IMR-90 (cell line): ENCODE measurements around the gene LIAS. TPM values are rescaled to one million over a fixed set of nuclear protein-coding genes. Genes with fewer than 3 reads are reported as not detected.

Source experiments
- ATAC-seq: fragments of 200-7000 bp; cut with Tn5 transposase; 2 replicates; pipeline ENCODE4 v1.9.1; 2020; ENCODE audit warnings: low read depth, mild to moderate bottlenecking, moderate library complexity
- BruUV-seq: library from RNA; stranded (reverse); fragments of 400-500 nt; replicated peaks from 2 replicates; lab custom pipeline; 2021; lab: Mats Ljungman, UMichigan
- CTCF ChIA-PET: fragments of 300-600 bp; formaldehyde crosslinking; extraction: SDS; loops from one replicate; lab custom pipeline; 2021; ENCODE audit warnings: antibody characterized with exemption; lab: Yijun Ruan, JAX
- POLR2A ChIA-PET: fragments of 300-600 bp; sonication (Branson Sonifier 250); formaldehyde crosslinking; loops from one replicate; lab custom pipeline; 2022; ENCODE audit warnings: antibody characterized with exemption; ENCODE audit not compliant: unreplicated experiment; lab: Charles Lee
- DNase-seq: peaks from one replicate; pipeline ENCODE4 v3.0.0; 2013
- H2AFZ ChIP-seq: replicated peaks from 2 replicates; pipeline ENCODE3; 2013; ENCODE audit warnings: low read length, mild to moderate bottlenecking; ENCODE audit not compliant: poor library complexity
- H2AK5ac ChIP-seq: 2 replicates; pipeline ENCODE4 v1.6.1; 2013; ENCODE audit warnings: low read depth, low read length, inconsistent platforms
- H2AK9ac ChIP-seq: replicated peaks from 2 replicates; pipeline ENCODE3; 2013; ENCODE audit warnings: mild to moderate bottlenecking, low read depth, low read length, moderate library complexity; ENCODE audit not compliant: poor library complexity
- H2BK120ac ChIP-seq: 2 replicates; pipeline ENCODE4 v1.6.1; 2013; ENCODE audit warnings: low read depth, low read length, inconsistent platforms
- H2BK15ac ChIP-seq: 3 replicates; pipeline ENCODE4 v1.6.1; 2013; ENCODE audit warnings: low read depth, low read length, inconsistent platforms
- H2BK20ac ChIP-seq: 2 replicates; pipeline ENCODE4 v1.6.1; 2013; ENCODE audit warnings: low read depth, mild to moderate bottlenecking, inconsistent platforms, low read length, moderate library complexity
- H2BK5ac ChIP-seq: 2 replicates; pipeline ENCODE4 v1.6.1; 2013; ENCODE audit warnings: mild to moderate bottlenecking, low read depth, low read length, inconsistent platforms; ENCODE audit not compliant: poor library complexity, severe bottlenecking
- H3K14ac ChIP-seq: replicated peaks from 2 replicates; pipeline ENCODE4 v1.6.1; 2013; ENCODE audit warnings: low read depth, low read length, inconsistent platforms
- H3K18ac ChIP-seq: 2 replicates; pipeline ENCODE4 v1.6.1; 2013; ENCODE audit warnings: low read depth, low read length, control low read depth
- H3K23ac ChIP-seq: 2 replicates; pipeline ENCODE4 v1.6.1; 2013; ENCODE audit warnings: low read depth, low read length, inconsistent platforms
- H3K27ac ChIP-seq: 2 replicates; pipeline ENCODE4 v1.5.1; 2013; ENCODE audit warnings: mild to moderate bottlenecking, control low read depth, low read length; ENCODE audit not compliant: insufficient read depth
- H3K27me3 ChIP-seq: 2 replicates; pipeline ENCODE4 v1.6.1; 2013; ENCODE audit warnings: low read length; ENCODE audit not compliant: control insufficient read depth, insufficient read depth
- H3K36me3 ChIP-seq: 2 replicates; pipeline ENCODE4 v1.6.1; 2013; ENCODE audit warnings: low read length, mixed read lengths; ENCODE audit not compliant: control insufficient read depth, insufficient read depth
- H3K4ac ChIP-seq: 2 replicates; pipeline ENCODE4 v1.6.1; 2013; ENCODE audit warnings: low read depth, low read length, inconsistent platforms
- H3K4me1 ChIP-seq: 2 replicates; pipeline ENCODE4 v1.6.1; 2013; ENCODE audit warnings: low read length, mixed read lengths; ENCODE audit not compliant: control insufficient read depth, insufficient read depth
- H3K4me2 ChIP-seq: 2 replicates; pipeline ENCODE4 v1.6.1; 2013; ENCODE audit warnings: low read depth, mild to moderate bottlenecking, control low read depth, low read length, moderate library complexity
- H3K4me3 ChIP-seq: 2 replicates; pipeline ENCODE4 v1.5.1; 2013; ENCODE audit warnings: low read depth, mild to moderate bottlenecking, control low read depth, low read length, moderate library complexity; ENCODE audit not compliant: insufficient read depth
- H3K56ac ChIP-seq: 2 replicates; pipeline ENCODE4 v1.6.1; 2013; ENCODE audit warnings: low read length, inconsistent platforms; ENCODE audit not compliant: insufficient read depth; ENCODE audit errors: extremely low read depth
- H3K79me1 ChIP-seq, 2 experiments: 2 replicates each; pipeline ENCODE4 v1.6.1; 2013; ENCODE audit warnings: low read length in 2 of 2, inconsistent platforms in 1 of 2, low read depth in 1 of 2
- H3K9ac ChIP-seq: 2 replicates; pipeline ENCODE4 v1.6.1; 2013; ENCODE audit warnings: low read depth, low read length, control low read depth
- H3K9me1 ChIP-seq: 2 replicates; pipeline ENCODE4 v1.6.1; 2013; ENCODE audit warnings: low read length, inconsistent platforms; ENCODE audit not compliant: insufficient read depth
- H3K9me3 ChIP-seq: 2 replicates; pipeline ENCODE4 v1.6.1; 2013; ENCODE audit warnings: low read length; ENCODE audit not compliant: control insufficient read depth, insufficient read depth
- H4K20me1 ChIP-seq: 2 replicates; pipeline ENCODE4 v1.6.1; 2013; ENCODE audit warnings: low read length, inconsistent platforms; ENCODE audit not compliant: insufficient read depth
- H4K5ac ChIP-seq: 2 replicates; pipeline ENCODE4 v1.6.1; 2013; ENCODE audit warnings: mild to moderate bottlenecking, low read depth, low read length, control low read depth
- H4K8ac ChIP-seq, 2 experiments: 2 replicates each; pipeline ENCODE4 v1.6.1; 2013; ENCODE audit warnings: low read depth in 2 of 2, low read length in 2 of 2, control low read depth in 1 of 2, inconsistent platforms in 1 of 2
- H4K91ac ChIP-seq: 2 replicates; pipeline ENCODE4 v1.6.1; 2013; ENCODE audit warnings: low read depth, low read length, inconsistent platforms; ENCODE audit not compliant: insufficient read depth
- CEBPB ChIP-seq: IDR thresholded peaks from 2 replicates; pipeline ENCODE4 v1.6.1; 2012; ENCODE audit warnings: low read depth, low read length, improper control_type of control experiment
- RCOR1 ChIP-seq: IDR thresholded peaks from 2 replicates; pipeline ENCODE4 v1.6.1; 2012; ENCODE audit warnings: mild to moderate bottlenecking, low read length, improper control_type of control experiment; ENCODE audit not compliant: insufficient replicate concordance
- WGBS, 2 experiments: methylation state at CpG; one replicate each; pipeline versions ENCODE4 v1.1.5 to v1.1.7; 2013; ENCODE audit warnings: missing lambda C conversion rate in 2 of 2; ENCODE audit not compliant: insufficient read length in 1 of 2; ENCODE audit errors: extremely low coverage in 2 of 2; 5-methylcytosine and 5-hydroxymethylcytosine counted together
- dilution Hi-C: fragments of 300-500 bp; cut with HindIII; formaldehyde crosslinking; loops from one replicate; pipeline ENCODE4 v1.14.3; 2018; ENCODE audit warnings: low sequenced_read_pairs; ENCODE audit not compliant: unreplicated experiment
- in situ Hi-C: fragments of 300-500 bp; cut with MboI; formaldehyde crosslinking; loops from 3 replicates; pipeline ENCODE4 v1.14.3; 2019; ENCODE audit warnings: low sequenced_read_pairs, inconsistent platforms, mixed read lengths
- intact Hi-C: fragments of 100-400 bp; cut with micrococcal nuclease; formaldehyde crosslinking; loops from 2 replicates; pipeline ENCODE4 v1.10.0; 2022
- polyA plus RNA-seq, 3 experiments: library from polyadenylated mRNA; depleted of rRNA; stranded (reverse); fragments of >200 nt; gene quantifications; 2 replicates each; pipeline ENCODE4 v1.2.3, GENCODE V29; 2012; ENCODE audit warnings: low replicate concordance in 1 of 3
- total RNA-seq: library from RNA; depleted of rRNA; stranded (reverse); fragments of >200 nt; gene quantifications from 2 replicates; pipeline ENCODE4 v1.2.3, GENCODE V29; 2012

Gene LIAS
- total and polyA plus RNA-seq, 2 of the 4 experiments (the other 2 are of a cell fraction), result 3.2 to 7.8 TPM

- Histone ChIP-seq H3K27me3 (no peaks in the 10 kb centered on the region), H2BK5ac (no peak overlapping the region), H3K4me3 (no peak overlapping the region), H3K4me1 (peaks cover 2% of the 10 kb centered on the region), H3K56ac (no peak overlapping the region), H3K9me1 (no peaks in the 10 kb centered on the region), H3K4ac (no peak overlapping the region), H3K79me1 (peaks cover 19 to 42% of the 10 kb centered on the region in 2 experiments), H3K23ac (no peak overlapping the region), H2BK20ac (no peak overlapping the region), H3K27ac (no peak overlapping the region), H3K9me3 (no peaks in the 10 kb centered on the region), H2AK5ac (no peak overlapping the region), H4K8ac (no peak overlapping the region), H4K20me1 (peaks cover 3% of the 10 kb centered on the region; the same call in 1 of the 2 replicates), H3K36me3 (peaks cover 50% of the 10 kb centered on the region), H3K14ac (no peak overlapping the region), H2BK15ac (no peak overlapping the region), H3K9ac (no peak overlapping the region), H3K4me2 (no peak overlapping the region), H2AK9ac (no peak overlapping the region), H3K18ac (no peak overlapping the region), H2BK120ac (no peak overlapping the region), H2AFZ (no peak overlapping the region), H4K5ac (no peak overlapping the region), H4K91ac (no peak overlapping the region)
- ChIA-PET CTCF (interaction anchor here (0.6 to 1.0 kb wide), 2 partner anchors 20 to 36 kb away, joined by 3 read pairs; no protein-coding TSS in a partner anchor), POLR2A (no interaction called here)
- DNase-seq (peak; percentile 15), ATAC-seq (no peak)
- in situ Hi-C loops (no loop called here), dilution Hi-C loops (no loop called here), intact Hi-C loops (no loop called here)
- no TSS peak for BruUV-seq
- TF ChIP-seq CEBPB (peak; percentile 87), RCOR1 (no peak)
- no CpG with 5 or more reads among the region's 1 CpG for WGBS, 2 experiments
These were observed 46.7 kb downstream of the LIAS start for GRCh38 chr4:39505581-39505980.
